GM08714 (cell line): Measurements from ENCODE around the gene BACE2.
A peak's percentile ranks its signal among the peaks of the same experiment; 100 is the strongest.

Source experiments
- H3K4me3 ChIP-seq: fragments of 200-500 bp; sonication (Bioruptor generic); 2 replicates; pipeline ENCODE4 v1.5.1; 2014; ENCODE audit warnings: mild to moderate bottlenecking, low read length, inconsistent platforms
- ZNF274 ChIP-seq: IDR thresholded peaks from 2 replicates; pipeline ENCODE4 v1.6.1; 2012; ENCODE audit warnings: mild to moderate bottlenecking, low read depth, low read length

BACE2 gene

GRCh38 chr21:41164052-41164451, 3.9 kb upstream of the BACE2 start:
- TF ChIP-seq ZNF274 = no peak
- no peak overlapping the region for H3K4me3 ChIP-seq

GRCh38 chr21:41164981-41165655, 2.8 kb upstream of the BACE2 start:
- TF ChIP-seq ZNF274 = no peak
- no peak overlapping the region for H3K4me3 ChIP-seq

- no peak for TF ChIP-seq ZNF274
- no peak overlapping the region for H3K4me3 ChIP-seq
These were observed 1.1 kb upstream of the BACE2 start for GRCh38 chr21:41166884-41167283.

- H3K4me3 ChIP-seq = peak overlapping the region; percentile 52
- no peak for TF ChIP-seq ZNF274
These were observed 664 bp downstream of the BACE2 start for GRCh38 chr21:41168391-41169257.

GRCh38 chr21:41169258-41169576, 1.3 kb downstream of the BACE2 start:
- TF ChIP-seq ZNF274 = no peak
- H3K4me3 ChIP-seq = no peak overlapping the region

GRCh38 chr21:41169701-41170100, 1.7 kb downstream of the BACE2 start:
- H3K4me3 ChIP-seq = no peak overlapping the region
- TF ChIP-seq ZNF274 = no peak

GRCh38 chr21:41170442-41170841, 2.5 kb downstream of the BACE2 start:
- no peak overlapping the region for H3K4me3 ChIP-seq
- no peak for TF ChIP-seq ZNF274

GRCh38 chr21:41170859-41171609, 3.1 kb downstream of the BACE2 start:
- TF ChIP-seq ZNF274 = no peak
- H3K4me3 ChIP-seq = no peak overlapping the region

- no peak for TF ChIP-seq ZNF274
- H3K4me3 ChIP-seq = no peak overlapping the region
These were observed 7.1 kb downstream of the BACE2 start for GRCh38 chr21:41175080-41175479.

GRCh38 chr21:41176846-41177245, 8.9 kb downstream of the BACE2 start:
- H3K4me3 ChIP-seq = no peak overlapping the region
- TF ChIP-seq ZNF274 = no peak

- H3K4me3 ChIP-seq = no peak overlapping the region
- no peak for TF ChIP-seq ZNF274
These were observed 12.8 kb downstream of the BACE2 start for GRCh38 chr21:41180752-41181151.

- no peak for TF ChIP-seq ZNF274
- H3K4me3 ChIP-seq = no peak overlapping the region
These were observed 14.6 kb downstream of the BACE2 start for GRCh38 chr21:41182547-41182946.

- TF ChIP-seq ZNF274 = no peak
- H3K4me3 ChIP-seq = no peak overlapping the region
These were observed 15.6 kb downstream of the BACE2 start for GRCh38 chr21:41183575-41183974.

- no peak for TF ChIP-seq ZNF274
- H3K4me3 ChIP-seq = no peak overlapping the region
These were observed 17.8 kb downstream of the BACE2 start for GRCh38 chr21:41185802-41186201.
